OCI-LY7 (cell line): ENCODE data around the gene FAM221B. TPM values are rescaled to one million over a fixed set of nuclear protein-coding genes. Genes with fewer than 3 reads are reported as not detected.

ENCODE experiments used
- BruUV-seq: library from RNA; stranded (reverse); fragments of 400-500 nt; replicated peaks from 2 replicates; lab custom pipeline; 2021; lab: Mats Ljungman, UMichigan
- CTCF ChIA-PET: fragments of 300-600 bp; sonication (Branson Sonifier 250); formaldehyde crosslinking; loops from one replicate; lab custom pipeline; 2022; ENCODE audit warnings: antibody characterized with exemption; ENCODE audit not compliant: unreplicated experiment; lab: Charles Lee
- POLR2A ChIA-PET: fragments of 300-600 bp; sonication (Branson Sonifier 250); formaldehyde crosslinking; loops from one replicate; lab custom pipeline; 2022; ENCODE audit warnings: antibody characterized with exemption; lab: Charles Lee
- DNase-seq: peaks from one replicate; pipeline ENCODE4 v3.0.0-alpha.2; 2015; ENCODE audit warnings: low spot score
- H2AFZ ChIP-seq: fragments of 200-600 bp; sonication (generic), shearing (Covaris generic); 2 replicates; pipeline ENCODE4 v1.6.1; 2014; ENCODE audit warnings: mild to moderate bottlenecking, antibody characterized with exemption, low read length, moderate library complexity
- H3K27ac ChIP-seq: fragments of 200-600 bp; sonication (generic); 2 replicates; pipeline ENCODE4 v1.5.1; 2014; ENCODE audit warnings: mixed run types, low read depth, mild to moderate bottlenecking, moderate library complexity, low read length, inconsistent platforms; ENCODE audit not compliant: poor library complexity, severe bottlenecking
- H3K36me3 ChIP-seq: fragments of 200-600 bp; sonication (generic); 2 replicates; pipeline ENCODE4 v1.6.1; 2014; ENCODE audit warnings: mild to moderate bottlenecking, antibody characterized with exemption, low read length, moderate library complexity, mixed read lengths; ENCODE audit not compliant: insufficient read depth
- H3K4me1 ChIP-seq: fragments of 200-600 bp; sonication (generic); 2 replicates; pipeline ENCODE4 v1.5.1; 2014; ENCODE audit warnings: mild to moderate bottlenecking, low read length; ENCODE audit not compliant: insufficient read depth, poor library complexity, severe bottlenecking
- H3K4me2 ChIP-seq: fragments of 200-600 bp; sonication (generic); 2 replicates; pipeline ENCODE4 v1.6.1; 2014; ENCODE audit warnings: mild to moderate bottlenecking, low read length
- H3K4me3 ChIP-seq: fragments of 200-600 bp; sonication (generic); 2 replicates; pipeline ENCODE4 v1.5.1; 2014; ENCODE audit warnings: mild to moderate bottlenecking, low read depth, low read length; ENCODE audit not compliant: poor library complexity, severe bottlenecking
- H3K79me2 ChIP-seq: fragments of 200-600 bp; sonication (generic); 2 replicates; pipeline ENCODE4 v1.6.1; 2016; ENCODE audit warnings: low read depth, mild to moderate bottlenecking, low read length, moderate library complexity, mixed read lengths; ENCODE audit not compliant: insufficient read depth
- H3K9me2 ChIP-seq: fragments of 200-600 bp; sonication (generic); 2 replicates; pipeline ENCODE4 v1.6.1; 2016; ENCODE audit warnings: mild to moderate bottlenecking, low read length, mixed read lengths; ENCODE audit not compliant: insufficient read depth
- H3K9me3 ChIP-seq: fragments of 200-600 bp; sonication (generic); 2 replicates; pipeline ENCODE4 v1.6.1; 2014; ENCODE audit warnings: mild to moderate bottlenecking, mixed run types, low read length, mixed read lengths
- H4K20me1 ChIP-seq: fragments of 200-600 bp; sonication (generic); 2 replicates; pipeline ENCODE4 v1.6.1; 2014; ENCODE audit warnings: mild to moderate bottlenecking, antibody characterized with exemption, low read length, moderate library complexity, mixed read lengths; ENCODE audit not compliant: insufficient read depth
- EZH2phosphoT487 ChIP-seq: fragments of 200-600 bp; sonication (generic); IDR thresholded peaks from 2 replicates; pipeline ENCODE4 v1.6.1; 2018; ENCODE audit warnings: low read depth, borderline replicate concordance, mild to moderate bottlenecking, mixed run types, antibody characterized with exemption, low read length, moderate library complexity, mixed read lengths
- intact Hi-C: fragments of 100-400 bp; cut with micrococcal nuclease; formaldehyde crosslinking; loops from one replicate; pipeline ENCODE4 v1.10.0; 2022; ENCODE audit not compliant: unreplicated experiment
- total RNA-seq, 2 experiments: library from RNA; depleted of rRNA in 1 of 2; stranded (reverse); fragments of >200 nt in 1 of 2; shearing (Covaris generic) in 1 of 2; gene quantifications; 2 replicates each; pipeline ENCODE4 v1.2.3, GENCODE V29; 2014 to 2022
- TF ChIP-seq, protein P1 (sequence below): fragments of 200-600 bp; sonication (generic); conservative IDR thresholded peaks from 2 replicates; pipeline ENCODE4 v1.5.1; 2014; ENCODE audit warnings: mild to moderate bottlenecking, antibody characterized with exemption, low read length, moderate library complexity, mixed read lengths

FAM221B gene
- total RNA-seq, 2 experiments from 2014 or later = not detected

GRCh38 chr9:35792024-35792813 lies 36.3 kb downstream of the FAM221B start:
- H3K4me1 ChIP-seq = peaks cover 9% of the 10 kb centered on the region
- H3K4me3 ChIP-seq = no peak overlapping the region
- no peak overlapping the region for H3K4me2 ChIP-seq
- no peaks in the 10 kb centered on the region for H4K20me1 ChIP-seq
- H3K9me3 ChIP-seq = no peaks in the 10 kb centered on the region
- TF ChIP-seq, protein P1, sequence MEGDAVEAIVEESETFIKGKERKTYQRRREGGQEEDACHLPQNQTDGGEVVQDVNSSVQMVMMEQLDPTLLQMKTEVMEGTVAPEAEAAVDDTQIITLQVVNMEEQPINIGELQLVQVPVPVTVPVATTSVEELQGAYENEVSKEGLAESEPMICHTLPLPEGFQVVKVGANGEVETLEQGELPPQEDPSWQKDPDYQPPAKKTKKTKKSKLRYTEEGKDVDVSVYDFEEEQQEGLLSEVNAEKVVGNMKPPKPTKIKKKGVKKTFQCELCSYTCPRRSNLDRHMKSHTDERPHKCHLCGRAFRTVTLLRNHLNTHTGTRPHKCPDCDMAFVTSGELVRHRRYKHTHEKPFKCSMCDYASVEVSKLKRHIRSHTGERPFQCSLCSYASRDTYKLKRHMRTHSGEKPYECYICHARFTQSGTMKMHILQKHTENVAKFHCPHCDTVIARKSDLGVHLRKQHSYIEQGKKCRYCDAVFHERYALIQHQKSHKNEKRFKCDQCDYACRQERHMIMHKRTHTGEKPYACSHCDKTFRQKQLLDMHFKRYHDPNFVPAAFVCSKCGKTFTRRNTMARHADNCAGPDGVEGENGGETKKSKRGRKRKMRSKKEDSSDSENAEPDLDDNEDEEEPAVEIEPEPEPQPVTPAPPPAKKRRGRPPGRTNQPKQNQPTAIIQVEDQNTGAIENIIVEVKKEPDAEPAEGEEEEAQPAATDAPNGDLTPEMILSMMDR = no peak
- no peak for TF ChIP-seq EZH2phosphoT487
- no peak for DNase-seq
- no peak overlapping the region for H2AFZ ChIP-seq
- no peak overlapping the region for H3K27ac ChIP-seq
- no peaks in the 10 kb centered on the region for H3K9me2 ChIP-seq
- no peaks in the 10 kb centered on the region for H3K79me2 ChIP-seq
- no TSS peak for BruUV-seq
- ChIA-PET CTCF (interaction anchor here (1.1 to 1.4 kb wide), 2 partner anchors 34 to 43 kb away, joined by 3 read pairs; no protein-coding TSS in a partner anchor), POLR2A (interaction anchor here (2.0 kb wide), 1 partner anchor 16 kb away, joined by 4 read pairs; no protein-coding TSS in a partner anchor)
- H3K36me3 ChIP-seq = no peaks in the 10 kb centered on the region; the same call in 1 of the 2 replicates
- intact Hi-C loops = loop anchor here (10.0 kb wide), 1 partner anchor 233 kb away; no protein-coding TSS in a partner anchor

- Histone ChIP-seq H3K79me2 (no peaks in the 10 kb centered on the region), H3K27ac (no peak within 1 kb of the TSS), H2AFZ (no peak within 1 kb of the TSS), H3K9me2 (no peaks in the 10 kb centered on the region), H3K9me3 (no peaks in the 10 kb centered on the region), H4K20me1 (no peaks in the 10 kb centered on the region), H3K4me1 (peaks cover 9% of the 10 kb centered on the region), H3K4me3 (no peak within 1 kb of the TSS), H3K36me3 (peaks cover 2% of the 10 kb centered on the region; the same call in 1 of the 2 replicates), H3K4me2 (no peak within 1 kb of the TSS)
- POLR2A ChIA-PET = interaction anchor here (2.0 kb wide), 1 partner anchor 15 kb away, joined by 4 read pairs; no protein-coding TSS in a partner anchor
- no peak for TF ChIP-seq EZH2phosphoT487
- TF ChIP-seq, protein P1 = no peak
- BruUV-seq = no TSS peak
- CTCF ChIA-PET = no interaction called here
- DNase-seq = no peak
- intact Hi-C loops = loop anchor here (10.0 kb wide), 1 partner anchor 233 kb away; no protein-coding TSS in a partner anchor
Measured at GRCh38 chr9:35791297-35791921, 37.1 kb downstream of the FAM221B start, which contains the start of gene NPR2. Gene NPR2, plus strand, starts transcription at chr9:35791591. Its CDS starts 818 bp downstream, at chr9:35792409.
